GM12878 (cell line): ENCODE data around the gene DLG2. TPM values are rescaled to one million over a fixed set of nuclear protein-coding genes. Genes with fewer than 3 reads are reported as not detected.

ENCODE experiments used
- ATAC-seq: fragments of 200-7000 bp; cut with Tn5 transposase; 3 replicates; pipeline ENCODE4 v1.9.1; 2020; ENCODE audit warnings: mild to moderate bottlenecking, moderate library complexity
- BruUV-seq: library from RNA; stranded (reverse); fragments of 400-500 nt; replicated peaks from 2 replicates; lab custom pipeline; 2021; lab: Mats Ljungman, UMichigan
- CTCF ChIA-PET: fragments of 300-600 bp; sonication (Branson Sonifier 250); formaldehyde crosslinking; extraction: SDS; loops from one replicate; lab custom pipeline; 2021; ENCODE audit warnings: inconsistent platforms; lab: Yijun Ruan, JAX
- POLR2A ChIA-PET: fragments of 350-600 bp; formaldehyde crosslinking; extraction: SDS; loops from one replicate; lab custom pipeline; 2021; ENCODE audit warnings: inconsistent platforms; lab: Charles Lee
- RAD21 ChIA-PET: fragments of 300-600 bp; sonication (Branson Sonifier 250); formaldehyde crosslinking; loops from one replicate; lab custom pipeline; 2023; ENCODE audit warnings: antibody characterized with exemption; ENCODE audit not compliant: unreplicated experiment; lab: Charles Lee
- SMC1A ChIA-PET: fragments of 300-600 bp; sonication (Branson Sonifier 250); formaldehyde crosslinking; loops from one replicate; lab custom pipeline; 2023; ENCODE audit not compliant: unreplicated experiment, uncharacterized antibody; lab: Charles Lee
- DNase-seq: peaks from one replicate; pipeline ENCODE4 v3.0.0-alpha.2; 2011; ENCODE audit warnings: low read depth, low spot score
- FAIRE-seq: peaks from 3 replicates; lab custom pipeline; 2011; peaks lifted over from hg19 to GRCh38; lab: Jason Lieb, UNC
- H2AFZ ChIP-seq: 2 replicates; pipeline ENCODE4 v1.6.0; 2011; ENCODE audit warnings: low read depth, low read length, control low read depth; ENCODE audit not compliant: control insufficient read depth
- H3K27ac ChIP-seq: 2 replicates; pipeline ENCODE4 v1.5.1; 2011; ENCODE audit warnings: control low read depth; ENCODE audit not compliant: control insufficient read depth, insufficient read depth
- H3K27me3 ChIP-seq, 2 experiments: replicated peaks in 1 of 2; 2 replicates each; pipeline versions ENCODE4 v1.6.0 to v1.6.1; 2011; ENCODE audit warnings: low read length in 1 of 2; ENCODE audit not compliant: control insufficient read depth in 2 of 2, insufficient read depth in 2 of 2
- H3K36me3 ChIP-seq, 2 experiments: 2 replicates each; pipeline ENCODE4 v1.5.1; 2011; ENCODE audit warnings: low read length in 1 of 2; ENCODE audit not compliant: control insufficient read depth in 2 of 2, insufficient read depth in 2 of 2
- H3K4me1 ChIP-seq: 2 replicates; pipeline ENCODE4 v1.6.1; 2011; ENCODE audit warnings: mild to moderate bottlenecking, low read length, moderate library complexity, mixed read lengths; ENCODE audit not compliant: control insufficient read depth, insufficient read depth
- H3K4me2 ChIP-seq: 2 replicates; pipeline ENCODE4 v1.6.0; 2011; ENCODE audit warnings: control low read depth; ENCODE audit not compliant: control insufficient read depth, insufficient read depth
- H3K4me3 ChIP-seq: fragments of 200-600 bp; sonication (generic); 2 replicates; pipeline ENCODE4 v1.5.1; 2016
- H3K79me2 ChIP-seq: 2 replicates; pipeline ENCODE4 v1.6.0; 2011; ENCODE audit warnings: low read length; ENCODE audit not compliant: control insufficient read depth, insufficient read depth
- H3K9ac ChIP-seq: 2 replicates; pipeline ENCODE4 v1.8.0; 2011; ENCODE audit warnings: low read length, control low read depth, mixed read lengths; ENCODE audit not compliant: control insufficient read depth, insufficient read depth
- H3K9me3 ChIP-seq: replicated peaks from 3 replicates; pipeline ENCODE4 v1.5.1; 2011; ENCODE audit warnings: mild to moderate bottlenecking, low read length; ENCODE audit not compliant: control insufficient read depth, insufficient read depth
- H4K20me1 ChIP-seq: 2 replicates; pipeline ENCODE4 v1.6.0; 2011; ENCODE audit not compliant: control insufficient read depth, insufficient read depth
- BCL3 ChIP-seq: IDR thresholded peaks from 2 replicates; pipeline ENCODE4 v1.6.1; 2011; ENCODE audit warnings: borderline replicate concordance, low read depth, mild to moderate bottlenecking, moderate library complexity, low read length; ENCODE audit not compliant: insufficient read depth, poor library complexity, severe bottlenecking
- E4F1 ChIP-seq: fragments of 450-650 bp; IDR thresholded peaks from 2 replicates; pipeline ENCODE4 v1.6.1; 2018; ENCODE audit warnings: borderline replicate concordance, mild to moderate bottlenecking; ENCODE audit not compliant: partially characterized antibody
- IKZF1 ChIP-seq: fragments of 450-650 bp; conservative IDR thresholded peaks from 2 replicates; pipeline ENCODE4 v1.6.1; 2017; ENCODE audit warnings: antibody characterized with exemption, mild to moderate bottlenecking
- JUNB ChIP-seq: IDR thresholded peaks from 2 replicates; pipeline ENCODE4 v1.6.1; 2016; ENCODE audit warnings: antibody characterized with exemption, mild to moderate bottlenecking
- LARP7 ChIP-seq: fragments of 450-650 bp; IDR thresholded peaks from 2 replicates; pipeline ENCODE4 v1.6.1; 2017; ENCODE audit warnings: mild to moderate bottlenecking
- NFXL1 ChIP-seq: fragments of 450-650 bp; IDR thresholded peaks from 2 replicates; pipeline ENCODE4 v1.6.1; 2017; ENCODE audit warnings: antibody characterized with exemption, mild to moderate bottlenecking, borderline replicate concordance
- NR2F1 ChIP-seq: fragments of 450-650 bp; conservative IDR thresholded peaks from 2 replicates; pipeline ENCODE4 v1.6.1; 2017; ENCODE audit warnings: mild to moderate bottlenecking
- SRF ChIP-seq, 2 experiments: IDR thresholded peaks; 2 replicates each; pipeline ENCODE4 v1.6.1; 2011; ENCODE audit warnings: low read depth in 2 of 2, low read length in 2 of 2, mild to moderate bottlenecking in 1 of 2, moderate library complexity in 1 of 2
- TBL1XR1 ChIP-seq: IDR thresholded peaks from 2 replicates; pipeline ENCODE4 v1.6.1; 2012; ENCODE audit warnings: low read depth, low read length, improper control_type of control experiment
- WGBS: methylation state at CpG from one replicate; pipeline ENCODE4 v1.1.6; 2016; ENCODE audit warnings: low lambda C conversion rate; ENCODE audit not compliant: insufficient replicate concordance, insufficient coverage; ENCODE audit errors: missing lambda C conversion rate; 5-methylcytosine and 5-hydroxymethylcytosine counted together
- in situ Hi-C: fragments of 300-500 bp; cut with MboI; formaldehyde crosslinking; loops from 9 replicates; pipeline ENCODE4 v1.14.3; 2018; ENCODE audit warnings: mixed read lengths
- intact Hi-C: fragments of 100-400 bp; cut with micrococcal nuclease; formaldehyde crosslinking; loops from one replicate; pipeline ENCODE4 v1.14.2; 2022; ENCODE audit not compliant: unreplicated experiment
- polyA plus RNA-seq, 11 experiments: library from polyadenylated mRNA; depleted of rRNA in 4 of 11; unstranded in 6 of 11; stranded (reverse) in 5 of 11; fragments of >200 nt; fragmentation: Nextera tagmentation in 4 of 11; fragmentation: Illumina TruSeq in 1 of 11; extraction: Ambion mirVana in 4 of 11; extraction: Trizol in 1 of 11; gene quantifications; 1 replicate in 1 of 11; 2 replicates in 10 of 11; pipeline versions ENCODE4 v1.2.1 to v1.2.3, GENCODE V29; 2011 to 2016; ENCODE audit warnings: inconsistent platforms in 2 of 11, missing spikeins in 2 of 11, low read depth in 1 of 11
- total RNA-seq, 4 experiments: library from RNA; depleted of rRNA in 3 of 4; stranded (reverse); fragments of >200 nt in 3 of 4; fragmentation: Illumina TruSeq in 1 of 4; extraction: Trizol in 1 of 4; gene quantifications; 2 replicates each; pipeline versions ENCODE4 v1.2.1 to v1.2.3, GENCODE V29; 2013 to 2021
- TF ChIP-seq, protein P1 (sequence below): IDR thresholded peaks from 2 replicates; pipeline ENCODE4 v1.6.1; 2011; ENCODE audit warnings: mild to moderate bottlenecking, low read depth, low read length, moderate library complexity; ENCODE audit not compliant: insufficient replicate concordance

The DLG2 gene
- total and polyA plus RNA-seq, 10 of the 15 experiments (the other 5 are each of a cell fraction or from before 2014, with no cell fraction given), result 0.09 to 0.98 (median 0.35) TPM

GRCh38 chr11:83545494-83546260 lies 2081.5 kb downstream of the DLG2 start:
- Histone ChIP-seq H3K79me2 (no peaks in the 10 kb centered on the region), H3K9ac (no peak overlapping the region), H3K4me2 (no peak overlapping the region), H3K36me3 (no peaks in the 10 kb centered on the region), H4K20me1 (no peaks in the 10 kb centered on the region), H3K9me3 (no peaks in the 10 kb centered on the region), H3K27ac (no peak overlapping the region), H3K4me1 (no peaks in the 10 kb centered on the region), H3K4me3 (no peak overlapping the region), H3K27me3 (no peaks in the 10 kb centered on the region; a peak in 1 of 4 replicates), H2AFZ (no peak overlapping the region)
- ATAC-seq (no peak), DNase-seq (no peak), FAIRE-seq (no peak)
- CTCF ChIA-PET, result interaction anchor here (0.9 kb wide), 1 partner anchor 62 kb away, joined by 3 read pairs; no protein-coding TSS in a partner anchor
- POLR2A ChIA-PET, result no interaction called here
- TF ChIP-seq, protein P1, sequence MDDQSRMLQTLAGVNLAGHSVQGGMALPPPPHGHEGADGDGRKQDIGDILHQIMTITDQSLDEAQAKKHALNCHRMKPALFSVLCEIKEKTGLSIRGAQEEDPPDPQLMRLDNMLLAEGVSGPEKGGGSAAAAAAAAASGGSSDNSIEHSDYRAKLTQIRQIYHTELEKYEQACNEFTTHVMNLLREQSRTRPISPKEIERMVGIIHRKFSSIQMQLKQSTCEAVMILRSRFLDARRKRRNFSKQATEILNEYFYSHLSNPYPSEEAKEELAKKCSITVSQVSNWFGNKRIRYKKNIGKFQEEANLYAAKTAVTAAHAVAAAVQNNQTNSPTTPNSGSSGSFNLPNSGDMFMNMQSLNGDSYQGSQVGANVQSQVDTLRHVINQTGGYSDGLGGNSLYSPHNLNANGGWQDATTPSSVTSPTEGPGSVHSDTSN, result no peak
- TF ChIP-seq E4F1, result no peak
- no peak for TF ChIP-seq TBL1XR1
- TF ChIP-seq JUNB, result no peak
- no peak for TF ChIP-seq NFXL1
- TF ChIP-seq SRF (IDR thresholded peaks at IDR 0.05; ENCODE audit: low read depth in 2 of 2, low read length in 2 of 2), result no peak
- TF ChIP-seq LARP7, result no peak
- no peak for TF ChIP-seq IKZF1
- TF ChIP-seq NR2F1, result no peak
- no peak for TF ChIP-seq BCL3
- RAD21 ChIA-PET, result no interaction called here
- in situ Hi-C loops, result no loop called here
- intact Hi-C loops, result no loop called here
- no TSS peak for BruUV-seq
- SMC1A ChIA-PET, result interaction anchor here (1.2 kb wide), 1 partner anchor 10 kb away, joined by 3 read pairs; no protein-coding TSS in a partner anchor
- WGBS, result 33% methylated on average over 6 of the region's 6 CpGs
